HCEC 1CT (cell line): ENCODE data around the gene E2F2.

Experiments used
- DNase-seq: peaks from one replicate; pipeline ENCODE4 v3.0.0-alpha.2; 2017

The E2F2 gene

GRCh38 chr1:23530747-23531561 is at the start of gene E2F2:
TSS of gene E2F2 (minus strand) at chr1:23531233. CDS start at chr1:23530793, 440 bp downstream.
- peak; percentile 90 for DNase-seq

- DNase-seq, result no peak
These were observed 47.9 kb upstream of the E2F2 start for GRCh38 chr1:23578997-23579363.

GRCh38 chr1:23578311-23578996 is 47.4 kb upstream of the E2F2 start:
- peak; percentile 32 for DNase-seq

GRCh38 chr1:23577056-23578004 is 46.3 kb upstream of the E2F2 start:
- peak; percentile 77 for DNase-seq

GRCh38 chr1:23576338-23577055 is 45.5 kb upstream of the E2F2 start:
- DNase-seq, result no peak

GRCh38 chr1:23575226-23575810 is 44.3 kb upstream of the E2F2 start:
- DNase-seq, result no peak

GRCh38 chr1:23574265-23574754 is 43.3 kb upstream of the E2F2 start:
- no peak for DNase-seq

GRCh38 chr1:23573574-23574182 is 42.6 kb upstream of the E2F2 start:
- no peak for DNase-seq

- DNase-seq, result no peak
These were observed 40.4 kb upstream of the E2F2 start for GRCh38 chr1:23571465-23571864.

GRCh38 chr1:23570001-23570691 is 39.1 kb upstream of the E2F2 start:
- DNase-seq, result no peak

- DNase-seq, result no peak
These were observed 37.8 kb upstream of the E2F2 start for GRCh38 chr1:23568608-23569383.

- no peak for DNase-seq
These were observed 37.1 kb upstream of the E2F2 start for GRCh38 chr1:23567996-23568607.

GRCh38 chr1:23567629-23567995 is 36.6 kb upstream of the E2F2 start:
- no peak for DNase-seq

GRCh38 chr1:23566304-23566703 is 35.3 kb upstream of the E2F2 start:
- DNase-seq, result no peak

GRCh38 chr1:23565776-23566175 is 34.7 kb upstream of the E2F2 start:
- no peak for DNase-seq

GRCh38 chr1:23564529-23565122 is 33.6 kb upstream of the E2F2 start:
- DNase-seq, result no peak

- no peak for DNase-seq
These were observed 32.8 kb upstream of the E2F2 start for GRCh38 chr1:23563755-23564374.

- DNase-seq, result no peak
These were observed 32.0 kb upstream of the E2F2 start for GRCh38 chr1:23563003-23563402.
